Kidney capillary endothelial cell (primary cell): ENCODE measurements around the gene GPR132.
"Not testable (repeated sequence)": the region's sequence is repeated elsewhere in the genome, so short reads cannot be mapped to it uniquely, and the experiment has no call there.

Experiments
- DNase-seq: peaks from one replicate; pipeline ENCODE4 v3.0.0-alpha.2; 2018; ENCODE audit warnings: low spot score

Gene GPR132

DNA sequence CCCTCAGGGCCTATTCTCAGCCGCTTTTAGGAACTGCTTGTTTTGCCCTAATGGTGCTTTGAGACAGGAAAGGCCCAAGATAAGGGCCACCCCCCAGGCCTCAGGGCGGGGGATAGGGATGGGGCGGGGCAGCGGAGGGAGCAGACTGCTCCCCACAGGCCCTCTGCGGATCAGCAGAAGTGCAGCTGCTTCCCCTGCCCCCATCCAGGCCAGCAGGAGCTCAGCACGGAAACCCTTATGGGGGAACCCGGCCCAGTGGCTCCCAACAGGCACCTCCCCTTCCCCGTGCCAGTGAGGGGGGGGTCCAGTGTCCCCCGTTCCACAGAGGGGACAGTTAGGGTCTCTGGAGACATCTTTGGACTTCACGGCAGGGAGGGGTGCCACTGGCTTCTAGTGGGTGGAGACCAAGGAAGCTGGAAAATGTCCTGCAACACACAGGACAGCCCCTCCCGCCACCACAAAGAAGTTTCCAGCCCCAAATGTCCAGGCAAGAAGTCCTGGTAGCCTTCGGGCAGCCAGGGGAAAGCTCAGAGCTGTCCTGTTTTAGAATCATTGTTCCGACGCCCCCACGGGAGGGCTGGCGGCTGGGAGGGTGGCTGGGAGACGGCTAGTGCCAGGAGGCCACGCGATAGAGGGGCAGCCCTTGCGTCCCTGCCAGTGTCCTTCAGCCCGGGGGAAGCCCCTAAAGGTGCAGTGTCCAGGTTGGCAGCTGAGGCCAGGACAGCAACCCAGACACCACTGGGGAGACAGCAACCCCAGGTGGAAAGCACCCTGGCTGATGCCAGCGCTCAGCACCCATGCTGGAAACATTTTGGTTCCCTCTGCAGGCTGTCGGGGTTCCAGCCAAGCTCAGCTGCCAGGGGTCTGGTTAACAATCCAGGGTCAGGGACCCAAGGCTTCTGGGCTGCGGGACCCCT is 10.4 kb upstream of the GPR132 start:
- DNase-seq: no peak

DNA sequence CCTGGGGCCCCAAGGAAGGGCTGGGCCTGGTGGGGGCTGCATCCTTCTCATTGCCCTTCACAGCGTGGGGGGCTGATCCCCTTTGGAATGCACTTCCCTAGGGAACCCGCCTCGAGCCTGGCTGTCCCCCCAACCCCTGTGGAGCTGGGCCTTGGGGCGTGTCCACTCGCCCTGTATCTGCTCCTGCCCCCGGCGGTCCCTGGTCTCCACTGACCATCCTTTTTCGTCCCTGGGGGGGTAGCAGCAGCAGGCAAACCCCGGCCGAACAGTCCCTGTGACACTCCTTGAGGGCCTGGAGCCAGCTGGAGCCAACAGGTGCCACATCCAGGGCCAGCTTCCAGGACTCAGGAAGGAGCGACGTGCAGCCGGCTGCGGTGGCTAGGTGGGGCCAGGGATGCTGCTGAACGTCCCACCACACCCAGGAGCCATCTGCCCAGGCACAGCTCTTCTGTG is 9.4 kb upstream of the GPR132 start:
- DNase-seq: no peak

DNA sequence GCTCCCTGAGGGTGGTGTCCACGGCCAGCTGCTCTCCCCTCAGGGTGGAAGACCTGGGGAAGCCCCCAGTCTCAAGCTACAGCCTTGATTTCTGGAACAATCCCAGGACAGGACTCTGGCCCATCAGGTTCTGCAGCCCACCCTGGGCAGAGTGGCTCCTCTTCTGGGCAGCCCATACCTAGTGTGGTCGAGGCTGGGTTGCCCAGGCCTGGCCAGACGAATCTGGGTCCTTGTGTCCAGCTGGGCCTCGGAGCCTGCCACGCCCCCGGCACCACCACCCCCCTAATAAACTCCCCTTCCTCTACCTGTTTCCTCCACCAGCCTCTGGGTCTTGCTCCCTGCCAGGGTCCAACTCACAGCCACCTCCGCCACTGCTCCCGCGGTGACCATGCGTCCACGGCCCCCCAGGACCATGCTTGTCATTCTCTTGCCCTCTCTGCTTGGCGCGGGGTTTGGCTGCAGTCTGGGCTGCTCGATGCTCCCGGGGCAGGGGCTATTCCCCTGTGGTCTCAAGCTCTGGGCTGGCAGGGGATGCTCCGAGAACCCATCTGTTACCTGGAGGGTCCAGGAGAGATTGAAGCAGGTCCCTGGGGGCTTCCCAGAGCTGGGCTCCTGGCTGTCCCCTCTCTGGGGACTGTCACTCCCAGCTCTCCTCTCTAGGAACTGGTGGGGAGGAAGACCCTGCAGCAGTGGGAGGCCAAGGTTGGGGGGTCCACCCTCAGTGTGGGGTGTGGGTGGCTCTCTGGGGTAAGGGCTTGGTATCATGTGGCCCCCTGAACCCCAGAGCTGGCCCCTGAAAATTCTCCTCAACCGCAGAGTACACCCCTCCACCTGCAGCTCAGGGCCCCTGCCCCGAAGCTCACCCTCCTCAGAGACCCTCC is 8.7 kb upstream of the GPR132 start:
- DNase-seq: no peak

DNA sequence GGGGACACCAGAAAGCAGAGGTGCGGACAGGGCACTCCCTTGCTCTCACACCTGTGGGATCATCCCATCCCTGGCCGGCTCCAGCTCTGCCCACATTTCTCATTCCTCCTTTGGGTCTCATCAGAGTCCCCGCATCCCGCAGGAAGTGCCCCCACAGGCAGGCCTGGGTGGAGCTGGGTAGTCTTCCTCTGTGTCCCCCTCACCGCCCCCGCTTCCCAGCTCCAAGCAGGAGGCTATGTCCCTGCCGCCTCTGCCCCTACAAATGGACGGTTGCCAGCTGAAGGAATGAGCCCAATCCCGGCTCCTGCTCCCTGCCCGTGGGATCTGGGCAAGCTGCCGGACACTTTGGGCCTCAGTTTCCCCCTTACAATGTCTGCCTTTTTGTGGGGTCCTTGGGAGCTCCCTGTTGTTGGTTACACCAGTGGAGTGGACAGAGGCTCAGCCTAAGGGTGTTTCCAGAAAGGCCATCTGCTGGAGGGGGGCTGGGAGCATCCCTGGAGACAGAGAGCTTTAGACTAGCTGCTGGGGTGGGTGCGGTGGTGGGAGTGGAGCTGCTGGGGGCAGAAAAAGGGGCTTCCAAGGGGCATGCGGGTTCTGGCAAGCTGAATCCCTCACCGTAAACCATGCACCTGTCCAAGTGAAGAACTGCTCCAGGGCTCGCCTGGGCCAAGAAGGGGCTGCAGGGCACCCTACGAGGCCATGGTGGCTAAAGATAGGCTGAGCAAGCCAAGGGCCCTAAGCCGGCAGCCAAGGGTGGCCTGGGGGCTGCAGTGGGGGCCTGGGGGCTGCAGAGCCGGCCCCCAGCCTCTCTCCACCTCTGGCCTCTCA is 7.9 kb upstream of the GPR132 start:
- DNase-seq: no peak

DNA sequence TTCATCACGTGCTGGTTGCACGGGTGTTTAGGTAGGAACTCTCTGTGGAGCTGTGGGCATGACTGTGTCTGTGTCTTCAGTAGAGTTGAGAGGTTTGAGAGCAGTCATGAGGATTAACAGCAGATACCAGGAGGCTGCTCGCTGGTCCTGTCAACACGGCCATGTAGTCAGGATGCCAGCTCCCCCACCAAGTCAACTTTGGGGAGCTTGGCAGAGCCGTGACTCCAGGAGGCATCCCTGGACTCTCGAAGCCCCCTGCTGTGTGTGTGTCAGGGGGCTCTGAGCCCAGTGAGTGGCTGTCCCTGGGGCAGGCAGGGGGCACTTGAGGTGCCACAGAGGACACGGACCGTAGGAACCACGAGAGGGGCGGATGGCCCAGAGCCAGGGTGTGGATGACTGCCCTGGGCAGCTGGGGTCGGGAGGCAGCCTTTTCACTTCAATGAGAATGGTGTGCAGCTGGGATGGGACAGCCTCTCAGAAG is 7.2 kb upstream of the GPR132 start:
- DNase-seq: no peak

DNA sequence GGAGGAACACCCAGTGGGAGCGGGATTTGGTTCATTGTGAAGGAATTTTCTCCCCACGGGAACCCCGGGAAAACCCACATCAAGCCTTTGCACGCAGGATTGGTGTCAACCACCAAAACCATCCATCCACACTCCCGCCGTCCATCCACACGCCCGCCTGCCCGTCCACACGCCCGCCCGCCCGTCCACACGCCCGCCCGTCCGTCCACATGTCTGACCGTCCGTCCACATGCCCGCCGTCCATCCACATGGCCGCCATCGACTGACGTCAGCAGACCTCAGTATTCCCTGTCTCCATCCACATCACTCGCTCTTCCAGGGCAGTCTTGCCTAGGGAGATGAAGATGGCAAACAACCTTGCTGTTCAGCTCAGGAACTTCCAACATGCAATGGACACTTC is 6.7 kb upstream of the GPR132 start:
- DNase-seq: no peak

DNA sequence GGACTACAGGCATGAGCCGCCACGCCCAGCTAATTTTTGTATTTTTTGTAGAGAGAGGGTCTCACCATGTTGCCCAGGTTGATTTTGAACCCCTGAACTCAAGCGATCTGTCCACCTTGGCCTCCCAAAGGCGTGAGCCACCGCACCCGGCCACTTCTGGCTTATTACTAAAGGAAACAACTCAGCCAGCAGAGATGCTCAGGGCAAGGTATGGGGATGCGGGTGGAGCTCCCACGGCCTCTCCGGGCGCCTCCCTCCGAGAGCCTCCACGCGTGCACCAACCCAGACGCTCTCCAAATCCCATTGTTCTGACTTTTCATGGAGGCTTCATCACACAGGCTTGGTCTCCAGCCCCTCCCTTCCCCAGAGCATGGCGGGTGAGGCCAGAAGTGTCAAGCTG is 6.1 kb upstream of the GPR132 start:
- no peak for DNase-seq

DNA sequence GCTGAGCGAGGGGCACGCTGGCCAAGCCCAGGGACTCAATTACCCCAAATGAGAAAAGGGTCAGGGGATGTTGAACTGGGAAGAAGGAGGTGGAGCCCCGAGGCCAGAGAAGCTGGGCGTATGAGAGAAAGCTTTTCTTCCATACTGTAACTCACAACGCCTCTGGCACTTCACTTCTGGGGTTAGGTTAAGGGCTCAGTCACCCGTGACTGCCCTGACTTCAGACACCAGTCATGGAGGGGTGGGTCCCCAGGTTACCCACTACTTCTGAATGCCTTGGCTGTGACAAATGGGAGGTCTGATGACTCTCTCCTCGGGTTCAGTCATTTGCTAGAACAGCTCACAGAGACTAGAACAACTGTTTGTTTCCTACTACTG is 5.5 kb upstream of the GPR132 start:
- DNase-seq: no peak

DNA sequence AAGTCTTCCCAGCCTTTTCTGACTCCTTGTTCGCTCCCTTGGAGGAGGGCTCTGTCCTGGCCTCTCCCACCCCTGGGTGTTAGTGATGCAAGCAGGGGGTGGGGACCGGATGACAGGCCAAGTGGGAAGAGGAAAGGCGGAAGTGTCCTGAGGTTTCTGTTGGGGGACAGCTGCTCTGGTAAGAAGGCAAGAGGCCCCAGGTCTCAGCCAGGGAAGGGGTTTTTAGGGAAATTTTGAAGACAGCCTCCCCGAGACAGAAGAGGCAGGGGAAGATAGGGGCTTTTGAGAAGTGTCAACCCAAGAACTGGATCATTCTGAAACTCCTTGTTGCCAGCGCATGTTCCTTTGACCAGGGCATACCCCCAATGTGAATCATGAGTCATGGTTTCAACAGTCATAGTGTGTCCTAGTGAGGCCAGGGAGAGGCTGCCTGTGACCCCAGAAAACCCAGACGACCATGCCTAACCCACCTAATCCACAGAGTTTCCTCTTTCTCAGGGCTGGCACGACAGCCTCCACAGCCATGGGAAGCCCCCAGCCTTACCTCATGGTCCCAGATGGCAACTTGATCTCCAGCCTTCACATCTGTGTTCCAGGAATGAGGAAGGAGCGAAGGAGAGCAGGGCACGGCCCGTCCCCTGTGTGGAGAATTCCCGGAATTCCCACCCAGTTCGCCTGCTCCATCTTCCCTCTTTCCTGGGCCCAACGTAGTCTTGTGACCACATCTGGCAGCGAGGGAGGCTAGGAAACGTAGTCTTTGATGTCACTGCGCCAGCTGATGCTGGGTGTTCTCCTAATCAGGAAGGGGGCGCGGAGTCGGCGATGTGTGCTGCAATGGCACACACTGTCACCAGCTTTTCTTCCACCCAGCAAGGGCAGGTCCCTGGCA is 4.9 kb upstream of the GPR132 start:
- no peak for DNase-seq

DNA sequence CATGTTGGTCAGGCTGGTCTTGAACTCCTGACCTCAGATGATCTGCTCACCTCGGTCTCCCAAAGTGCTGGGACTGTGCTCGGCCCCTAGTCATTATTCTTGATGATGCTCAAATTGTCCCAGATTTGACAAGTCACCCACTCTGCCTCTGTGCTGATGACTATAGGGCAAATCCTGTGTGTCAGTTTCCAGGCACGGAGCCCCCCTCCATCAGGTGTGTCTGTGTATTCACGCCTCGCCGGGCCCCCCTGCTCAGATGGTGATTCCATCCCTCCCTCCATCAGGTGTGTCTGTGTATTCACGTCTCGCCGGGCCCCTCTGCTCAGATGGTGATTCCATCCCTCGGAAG is 4.3 kb upstream of the GPR132 start:
- no peak for DNase-seq

DNA sequence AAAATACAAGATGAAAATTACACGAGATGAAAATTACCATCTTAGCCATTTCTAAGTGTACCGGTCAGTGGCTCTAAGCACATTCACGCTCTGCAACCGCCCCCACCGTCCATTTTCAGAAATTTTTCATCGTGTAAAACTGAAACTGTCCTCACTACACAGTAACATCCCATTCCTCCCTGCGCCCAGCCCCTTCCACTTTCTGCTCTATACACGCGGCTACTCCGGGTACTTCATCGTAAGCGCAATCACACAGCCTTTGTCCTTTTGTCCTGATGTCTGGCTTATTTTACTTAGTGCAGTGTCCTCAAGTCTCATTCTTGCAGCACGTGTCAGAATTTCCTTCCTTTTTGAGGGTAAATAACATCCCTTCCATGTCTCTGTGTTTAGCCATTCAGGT is 3.6 kb upstream of the GPR132 start:
- DNase-seq: no peak

DNA sequence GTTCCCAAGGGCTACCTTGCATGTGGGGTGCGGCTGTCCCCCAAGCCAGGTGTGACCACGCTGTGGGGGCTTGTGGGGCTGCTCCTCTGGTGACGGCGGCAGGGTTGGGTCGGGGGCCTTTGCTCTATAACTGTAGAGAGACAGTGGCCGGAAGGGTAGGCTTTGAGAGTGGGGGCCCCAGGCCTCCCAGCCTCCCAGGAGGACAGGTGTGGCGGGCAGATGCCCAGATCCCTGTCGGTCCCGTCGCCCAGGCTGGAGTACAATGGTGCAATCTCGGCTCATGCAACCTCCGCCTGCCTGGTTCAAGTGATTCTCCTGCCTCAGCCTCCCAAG is 2.7 kb upstream of the GPR132 start:
- DNase-seq: no peak

DNA sequence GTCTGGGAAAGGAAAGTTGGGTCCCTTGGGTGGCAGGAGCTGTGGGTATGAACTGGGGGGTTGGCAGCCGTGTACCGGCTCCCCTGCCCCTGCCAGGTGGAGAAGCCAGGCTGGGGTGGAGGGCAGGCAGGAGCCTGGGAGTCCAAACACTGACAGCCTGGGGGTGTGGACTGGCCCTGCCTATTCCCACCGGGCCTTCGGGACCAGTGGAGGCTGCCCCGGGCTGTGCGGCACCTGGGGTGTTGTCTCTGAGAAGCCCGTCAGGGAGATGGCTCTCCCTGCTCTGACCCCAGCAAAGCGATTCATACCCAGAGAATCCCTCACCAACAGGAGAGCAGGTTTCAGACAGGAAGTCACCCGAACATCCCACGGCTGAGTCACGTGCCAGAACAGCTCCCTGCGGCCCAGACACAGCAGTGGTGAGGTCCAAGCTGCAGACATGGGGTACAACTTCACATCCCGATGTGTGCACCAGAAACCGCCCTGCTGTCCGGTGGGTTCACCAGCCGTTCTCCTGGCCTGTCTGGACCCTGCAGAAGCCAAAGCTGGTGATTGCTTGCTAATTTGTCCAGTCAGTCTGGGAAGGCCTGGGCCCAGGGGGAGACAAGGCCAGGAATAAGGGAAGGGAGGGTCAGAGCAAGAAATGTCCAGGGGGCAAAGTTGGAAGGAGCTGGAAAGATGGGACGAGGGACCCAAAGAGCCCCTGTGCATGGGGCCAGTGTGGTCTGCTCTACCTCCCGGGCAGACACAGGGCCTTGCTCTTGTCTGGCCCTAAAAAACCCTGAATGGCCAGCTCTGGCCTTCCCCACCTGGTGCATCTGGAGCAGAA is 2.1 kb upstream of the GPR132 start:
- no peak for DNase-seq

DNA sequence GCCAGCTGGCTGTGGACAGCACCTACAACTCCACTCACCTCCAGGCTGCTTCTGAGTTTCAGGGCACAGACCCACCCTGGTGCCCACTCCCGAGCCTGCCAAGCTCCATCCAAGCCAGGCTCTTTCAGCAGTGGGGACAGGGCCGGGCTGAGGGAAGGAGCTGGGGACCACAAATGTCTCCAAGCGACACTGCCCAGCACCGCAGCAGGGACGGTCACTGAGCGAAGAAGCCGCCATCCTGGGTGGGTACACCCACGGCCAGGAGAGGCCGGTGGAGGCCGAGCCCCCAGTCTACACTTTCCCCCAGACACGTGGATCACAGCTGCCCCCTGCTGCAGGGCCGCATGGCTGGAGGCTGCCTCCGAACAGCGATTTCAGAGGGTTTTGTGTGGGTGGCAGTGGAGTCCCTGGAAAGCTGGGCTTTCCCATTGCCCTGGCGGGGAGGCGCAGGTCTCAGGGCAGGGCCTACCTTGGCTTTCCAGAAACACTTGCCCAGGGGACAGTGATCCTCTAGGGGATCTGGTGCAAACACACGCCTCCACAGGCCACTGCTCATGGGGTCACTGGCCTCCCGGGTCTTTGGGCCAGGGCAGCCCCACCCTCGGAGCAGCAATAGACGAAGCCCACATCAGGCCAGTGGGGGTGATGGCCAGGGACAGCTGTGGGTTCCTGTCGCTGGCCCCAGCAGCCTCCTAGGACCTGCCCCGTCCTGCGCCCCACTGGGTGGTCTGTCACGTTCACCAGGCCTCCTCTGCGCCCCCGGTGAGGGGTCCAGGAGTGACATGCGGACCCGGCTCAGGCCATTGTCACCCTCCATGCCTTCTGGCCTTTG is 1.2 kb upstream of the GPR132 start:
- DNase-seq: no peak

DNA sequence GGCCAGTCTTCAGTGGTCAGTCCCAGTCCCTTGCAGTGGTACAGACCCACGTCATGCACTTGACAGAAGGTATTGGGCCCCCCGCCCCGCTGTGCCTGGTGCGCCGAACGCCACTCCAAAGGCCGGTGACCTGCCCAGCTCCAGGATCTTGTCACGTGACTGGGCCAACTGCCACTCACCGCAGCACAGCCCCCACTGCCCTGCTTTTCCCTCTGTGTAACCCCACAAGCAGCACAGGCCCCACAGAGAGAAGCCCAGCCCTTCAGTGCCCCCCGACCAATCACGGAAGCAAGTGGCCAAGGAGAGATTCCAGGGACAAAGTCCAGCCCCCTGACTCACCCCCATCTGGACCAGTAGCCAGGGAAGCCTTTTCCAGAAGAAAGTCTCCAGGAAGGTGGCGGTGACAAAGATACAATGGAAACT is 498 bp downstream of the GPR132 start:
- peak; percentile 40 for DNase-seq

DNA sequence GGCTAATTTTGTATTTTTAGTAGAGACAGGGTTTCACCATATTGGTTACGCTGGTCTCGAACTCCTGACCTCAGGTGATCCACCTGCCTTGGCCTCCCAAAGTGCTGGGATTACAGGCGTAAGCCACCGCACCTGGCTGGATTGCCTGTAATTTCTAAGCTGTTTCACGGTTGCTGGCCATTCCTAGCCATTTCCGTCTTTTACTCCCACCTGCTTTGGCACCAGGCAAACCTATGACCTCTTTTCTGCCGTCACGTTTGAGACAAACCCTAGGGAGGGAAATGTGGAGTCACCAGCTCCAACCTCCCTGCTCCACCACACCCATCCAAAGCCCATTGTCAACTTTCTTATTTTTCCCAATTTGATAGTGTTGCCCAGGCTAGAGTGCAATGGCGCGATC is 1.2 kb downstream of the GPR132 start:
- DNase-seq: no peak

DNA sequence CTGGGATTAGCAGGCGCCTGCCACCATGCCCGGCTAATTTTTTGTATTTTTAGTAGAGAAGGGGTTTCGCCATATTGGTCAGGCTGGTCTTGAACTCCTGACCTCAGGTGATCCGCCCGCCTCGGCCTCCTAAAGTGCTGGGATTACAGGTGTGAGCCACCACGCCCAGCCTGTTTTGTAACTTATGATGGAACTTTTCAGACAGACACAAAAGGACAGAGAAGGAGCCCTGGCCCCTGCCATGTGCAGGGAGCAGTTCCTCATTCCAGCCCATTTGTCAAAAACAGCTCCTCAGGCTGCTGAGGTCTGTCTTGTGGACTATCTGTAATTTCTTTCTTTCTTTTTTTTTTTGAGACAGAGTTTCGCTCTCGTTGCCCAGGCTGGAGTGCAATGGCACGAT is 1.7 kb downstream of the GPR132 start:
- not testable (repeated sequence) for DNase-seq

DNA sequence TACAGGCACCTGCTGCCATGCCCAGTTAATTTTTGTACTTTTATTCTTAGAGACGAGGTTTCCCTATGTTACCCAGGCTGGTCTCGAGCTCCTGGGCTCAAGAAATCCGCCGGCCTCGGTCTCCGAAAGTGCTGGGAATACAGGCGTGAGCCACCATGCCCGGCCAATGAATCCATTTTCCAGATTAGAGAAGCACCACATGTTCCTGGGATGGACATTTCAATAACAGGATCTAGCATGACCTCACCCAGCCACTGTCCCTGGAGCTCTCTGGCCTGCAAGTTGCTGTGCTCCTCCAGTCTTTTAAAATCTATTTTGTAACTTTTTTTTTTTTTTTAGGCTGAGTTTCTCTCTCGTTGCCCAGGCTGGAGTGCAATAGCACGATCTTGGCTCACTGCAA is 2.2 kb downstream of the GPR132 start:
- DNase-seq: no peak

DNA sequence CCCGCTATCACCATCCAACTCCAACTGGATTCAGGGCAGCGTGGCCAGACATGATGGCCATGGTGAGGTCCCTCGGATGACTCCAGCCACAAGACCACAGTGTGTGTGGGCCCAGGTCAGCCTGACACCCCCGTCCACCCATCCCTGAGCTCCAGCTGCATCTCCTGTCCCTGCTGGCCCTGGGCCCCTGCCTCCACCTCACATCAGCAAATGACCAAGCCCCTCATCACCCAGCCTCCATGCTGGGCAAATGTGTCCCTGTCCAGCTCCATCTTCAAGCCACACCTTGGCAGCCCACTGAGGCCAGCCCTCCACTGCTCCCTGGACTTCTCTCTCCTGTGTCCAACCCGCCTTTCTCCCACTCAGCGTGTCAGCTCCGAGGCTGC is 3.2 kb downstream of the GPR132 start:
- no peak for DNase-seq
